Body of pancreas (tissue), 4 donors: Measurements from ENCODE around the gene CDC25B.

Experiments used
- POLR2A ChIP-seq, 3 donors: fragments of 450-650 bp; IDR thresholded peaks; one replicate each; pipeline ENCODE4 v1.6.1; 2016; ENCODE audit warnings: antibody characterized with exemption in 3 of 3, mild to moderate bottlenecking in 2 of 3
- TF ChIP-seq, protein P1 (sequence below), 7 experiments: fragments of 450-650 bp in 4 of 7; fragments of 200-600 bp in 3 of 7; sonication (generic) in 3 of 7; IDR thresholded peaks; one replicate each; pipeline ENCODE4 v1.5.1; 2016 to 2019; ENCODE audit warnings: antibody characterized with exemption in 7 of 7

DNA sequence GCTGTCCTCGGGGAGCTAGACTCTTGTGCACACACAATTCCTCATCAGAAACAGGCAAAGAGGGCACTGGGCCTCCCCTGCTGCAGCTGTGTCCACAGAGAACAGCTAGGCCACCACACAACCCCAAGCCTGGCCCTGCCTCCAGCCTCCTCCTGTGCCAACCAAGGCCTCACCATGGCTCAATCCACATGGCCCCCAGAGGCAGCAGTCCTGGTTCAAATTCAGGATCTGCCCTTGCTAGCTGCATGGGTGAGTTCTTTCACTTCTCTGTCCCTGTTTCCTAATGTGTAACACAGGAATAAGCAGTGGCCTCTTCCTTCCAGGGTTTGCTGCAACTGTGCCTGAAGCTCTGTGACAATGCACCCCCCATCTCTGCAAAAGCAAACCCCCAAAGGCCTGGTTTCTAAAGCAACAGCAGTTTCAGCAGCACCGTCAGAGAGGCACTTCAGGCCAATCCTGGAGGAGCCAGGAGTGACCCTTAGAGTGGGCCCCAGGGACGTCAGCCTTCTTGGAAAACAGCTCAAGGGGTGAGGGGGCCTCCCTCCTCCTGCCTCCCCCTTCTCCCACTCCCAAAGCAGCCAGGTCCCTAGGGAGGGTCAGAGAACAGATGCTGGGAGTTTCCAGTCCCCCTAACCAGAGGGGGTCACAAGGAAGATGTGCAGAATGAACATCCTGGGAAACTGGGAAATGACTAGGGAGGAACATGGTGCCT is 30.8 kb upstream of the CDC25B start:
- TF ChIP-seq, protein P1, sequence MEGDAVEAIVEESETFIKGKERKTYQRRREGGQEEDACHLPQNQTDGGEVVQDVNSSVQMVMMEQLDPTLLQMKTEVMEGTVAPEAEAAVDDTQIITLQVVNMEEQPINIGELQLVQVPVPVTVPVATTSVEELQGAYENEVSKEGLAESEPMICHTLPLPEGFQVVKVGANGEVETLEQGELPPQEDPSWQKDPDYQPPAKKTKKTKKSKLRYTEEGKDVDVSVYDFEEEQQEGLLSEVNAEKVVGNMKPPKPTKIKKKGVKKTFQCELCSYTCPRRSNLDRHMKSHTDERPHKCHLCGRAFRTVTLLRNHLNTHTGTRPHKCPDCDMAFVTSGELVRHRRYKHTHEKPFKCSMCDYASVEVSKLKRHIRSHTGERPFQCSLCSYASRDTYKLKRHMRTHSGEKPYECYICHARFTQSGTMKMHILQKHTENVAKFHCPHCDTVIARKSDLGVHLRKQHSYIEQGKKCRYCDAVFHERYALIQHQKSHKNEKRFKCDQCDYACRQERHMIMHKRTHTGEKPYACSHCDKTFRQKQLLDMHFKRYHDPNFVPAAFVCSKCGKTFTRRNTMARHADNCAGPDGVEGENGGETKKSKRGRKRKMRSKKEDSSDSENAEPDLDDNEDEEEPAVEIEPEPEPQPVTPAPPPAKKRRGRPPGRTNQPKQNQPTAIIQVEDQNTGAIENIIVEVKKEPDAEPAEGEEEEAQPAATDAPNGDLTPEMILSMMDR (IDR thresholded peaks at IDR 0.05) = no peak
- no peak for TF ChIP-seq POLR2A (IDR thresholded peaks at IDR 0.05)
